IMR-90 (cell line): ENCODE measurements around the gene SASH1. TPM values are rescaled to one million over a fixed set of nuclear protein-coding genes. Genes with fewer than 3 reads are reported as not detected.

ENCODE experiments used
- ATAC-seq: fragments of 200-7000 bp; cut with Tn5 transposase; 2 replicates; pipeline ENCODE4 v1.9.1; 2020; ENCODE audit warnings: low read depth, mild to moderate bottlenecking, moderate library complexity
- BruUV-seq: library from RNA; stranded (reverse); fragments of 400-500 nt; replicated peaks from 2 replicates; lab custom pipeline; 2021; lab: Mats Ljungman, UMichigan
- CTCF ChIA-PET: fragments of 300-600 bp; formaldehyde crosslinking; extraction: SDS; loops from one replicate; lab custom pipeline; 2021; ENCODE audit warnings: antibody characterized with exemption; lab: Yijun Ruan, JAX
- POLR2A ChIA-PET: fragments of 300-600 bp; sonication (Branson Sonifier 250); formaldehyde crosslinking; loops from one replicate; lab custom pipeline; 2022; ENCODE audit warnings: antibody characterized with exemption; ENCODE audit not compliant: unreplicated experiment; lab: Charles Lee
- DNase-seq: peaks from one replicate; pipeline ENCODE4 v3.0.0; 2013
- H2AFZ ChIP-seq: replicated peaks from 2 replicates; pipeline ENCODE3; 2013; ENCODE audit warnings: low read length, mild to moderate bottlenecking; ENCODE audit not compliant: poor library complexity
- H2AK5ac ChIP-seq: 2 replicates; pipeline ENCODE4 v1.6.1; 2013; ENCODE audit warnings: low read depth, low read length, inconsistent platforms
- H2AK9ac ChIP-seq: replicated peaks from 2 replicates; pipeline ENCODE3; 2013; ENCODE audit warnings: mild to moderate bottlenecking, low read depth, low read length, moderate library complexity; ENCODE audit not compliant: poor library complexity
- H2BK120ac ChIP-seq: 2 replicates; pipeline ENCODE4 v1.6.1; 2013; ENCODE audit warnings: low read depth, low read length, inconsistent platforms
- H2BK15ac ChIP-seq: 3 replicates; pipeline ENCODE4 v1.6.1; 2013; ENCODE audit warnings: low read depth, low read length, inconsistent platforms
- H2BK20ac ChIP-seq: 2 replicates; pipeline ENCODE4 v1.6.1; 2013; ENCODE audit warnings: low read depth, mild to moderate bottlenecking, inconsistent platforms, low read length, moderate library complexity
- H2BK5ac ChIP-seq: 2 replicates; pipeline ENCODE4 v1.6.1; 2013; ENCODE audit warnings: mild to moderate bottlenecking, low read depth, low read length, inconsistent platforms; ENCODE audit not compliant: poor library complexity, severe bottlenecking
- H3K14ac ChIP-seq: replicated peaks from 2 replicates; pipeline ENCODE4 v1.6.1; 2013; ENCODE audit warnings: low read depth, low read length, inconsistent platforms
- H3K18ac ChIP-seq: 2 replicates; pipeline ENCODE4 v1.6.1; 2013; ENCODE audit warnings: low read depth, low read length, control low read depth
- H3K23ac ChIP-seq: 2 replicates; pipeline ENCODE4 v1.6.1; 2013; ENCODE audit warnings: low read depth, low read length, inconsistent platforms
- H3K27ac ChIP-seq: 2 replicates; pipeline ENCODE4 v1.5.1; 2013; ENCODE audit warnings: mild to moderate bottlenecking, control low read depth, low read length; ENCODE audit not compliant: insufficient read depth
- H3K27me3 ChIP-seq: 2 replicates; pipeline ENCODE4 v1.6.1; 2013; ENCODE audit warnings: low read length; ENCODE audit not compliant: control insufficient read depth, insufficient read depth
- H3K36me3 ChIP-seq: 2 replicates; pipeline ENCODE4 v1.6.1; 2013; ENCODE audit warnings: low read length, mixed read lengths; ENCODE audit not compliant: control insufficient read depth, insufficient read depth
- H3K4ac ChIP-seq: 2 replicates; pipeline ENCODE4 v1.6.1; 2013; ENCODE audit warnings: low read depth, low read length, inconsistent platforms
- H3K4me1 ChIP-seq: 2 replicates; pipeline ENCODE4 v1.6.1; 2013; ENCODE audit warnings: low read length, mixed read lengths; ENCODE audit not compliant: control insufficient read depth, insufficient read depth
- H3K4me2 ChIP-seq: 2 replicates; pipeline ENCODE4 v1.6.1; 2013; ENCODE audit warnings: low read depth, mild to moderate bottlenecking, control low read depth, low read length, moderate library complexity
- H3K4me3 ChIP-seq: 2 replicates; pipeline ENCODE4 v1.5.1; 2013; ENCODE audit warnings: low read depth, mild to moderate bottlenecking, control low read depth, low read length, moderate library complexity; ENCODE audit not compliant: insufficient read depth
- H3K56ac ChIP-seq: 2 replicates; pipeline ENCODE4 v1.6.1; 2013; ENCODE audit warnings: low read length, inconsistent platforms; ENCODE audit not compliant: insufficient read depth; ENCODE audit errors: extremely low read depth
- H3K79me1 ChIP-seq, 2 experiments: 2 replicates each; pipeline ENCODE4 v1.6.1; 2013; ENCODE audit warnings: low read length in 2 of 2, inconsistent platforms in 1 of 2, low read depth in 1 of 2
- H3K9ac ChIP-seq: 2 replicates; pipeline ENCODE4 v1.6.1; 2013; ENCODE audit warnings: low read depth, low read length, control low read depth
- H3K9me1 ChIP-seq: 2 replicates; pipeline ENCODE4 v1.6.1; 2013; ENCODE audit warnings: low read length, inconsistent platforms; ENCODE audit not compliant: insufficient read depth
- H3K9me3 ChIP-seq: 2 replicates; pipeline ENCODE4 v1.6.1; 2013; ENCODE audit warnings: low read length; ENCODE audit not compliant: control insufficient read depth, insufficient read depth
- H4K20me1 ChIP-seq: 2 replicates; pipeline ENCODE4 v1.6.1; 2013; ENCODE audit warnings: low read length, inconsistent platforms; ENCODE audit not compliant: insufficient read depth
- H4K5ac ChIP-seq: 2 replicates; pipeline ENCODE4 v1.6.1; 2013; ENCODE audit warnings: mild to moderate bottlenecking, low read depth, low read length, control low read depth
- H4K8ac ChIP-seq, 2 experiments: 2 replicates each; pipeline ENCODE4 v1.6.1; 2013; ENCODE audit warnings: low read depth in 2 of 2, low read length in 2 of 2, control low read depth in 1 of 2, inconsistent platforms in 1 of 2
- H4K91ac ChIP-seq: 2 replicates; pipeline ENCODE4 v1.6.1; 2013; ENCODE audit warnings: low read depth, low read length, inconsistent platforms; ENCODE audit not compliant: insufficient read depth
- BHLHE40 ChIP-seq: fragments of 150-350 bp; IDR thresholded peaks from 2 replicates; pipeline ENCODE4 v1.6.1; 2016; ENCODE audit warnings: mild to moderate bottlenecking, low read depth, low read length
- CEBPB ChIP-seq: IDR thresholded peaks from 2 replicates; pipeline ENCODE4 v1.6.1; 2012; ENCODE audit warnings: low read depth, low read length, improper control_type of control experiment
- CHD1 ChIP-seq: IDR thresholded peaks from 2 replicates; pipeline ENCODE4 v1.6.1; 2012; ENCODE audit warnings: low read depth, low read length, improper control_type of control experiment
- ELK1 ChIP-seq: fragments of 150-350 bp; IDR thresholded peaks from 2 replicates; pipeline ENCODE4 v1.6.1; 2016; ENCODE audit warnings: low read depth, mild to moderate bottlenecking, low read length, moderate library complexity, borderline replicate concordance
- FOS ChIP-seq: fragments of 150-350 bp; IDR thresholded peaks from 2 replicates; pipeline ENCODE4 v1.6.1; 2016; ENCODE audit warnings: low read depth, low read length
- MAFK ChIP-seq: IDR thresholded peaks from 2 replicates; pipeline ENCODE4 v1.6.1; 2012; ENCODE audit warnings: low read depth, low read length, improper control_type of control experiment
- MAZ ChIP-seq: IDR thresholded peaks from 2 replicates; pipeline ENCODE4 v1.6.1; 2012; ENCODE audit warnings: low read depth, mild to moderate bottlenecking, low read length, improper control_type of control experiment, moderate library complexity, borderline replicate concordance
- MXI1 ChIP-seq: IDR thresholded peaks from 2 replicates; pipeline ENCODE4 v1.6.1; 2012; ENCODE audit warnings: low read depth, mild to moderate bottlenecking, low read length, moderate library complexity, borderline replicate concordance
- NFE2L2 ChIP-seq: fragments of 150-350 bp; IDR thresholded peaks from 2 replicates; pipeline ENCODE4 v1.6.1; 2016; ENCODE audit warnings: low read depth, mild to moderate bottlenecking, low read length
- POLR2A ChIP-seq: IDR thresholded peaks from 2 replicates; pipeline ENCODE4 v1.6.1; 2012; ENCODE audit warnings: mild to moderate bottlenecking, low read depth, low read length
- RAD21 ChIP-seq: IDR thresholded peaks from 2 replicates; pipeline ENCODE4 v1.6.1; 2012; ENCODE audit warnings: low read length, improper control_type of control experiment
- RCOR1 ChIP-seq: IDR thresholded peaks from 2 replicates; pipeline ENCODE4 v1.6.1; 2012; ENCODE audit warnings: mild to moderate bottlenecking, low read length, improper control_type of control experiment; ENCODE audit not compliant: insufficient replicate concordance
- RFX5 ChIP-seq: IDR thresholded peaks from 2 replicates; pipeline ENCODE4 v1.8.0; 2012; ENCODE audit warnings: low read depth, mild to moderate bottlenecking, low read length, moderate library complexity
- SMC3 ChIP-seq: fragments of 150-350 bp; IDR thresholded peaks from 2 replicates; pipeline ENCODE4 v1.6.1; 2016; ENCODE audit warnings: low read depth, mild to moderate bottlenecking, antibody characterized with exemption, low read length, moderate library complexity
- USF2 ChIP-seq: fragments of 150-350 bp; IDR thresholded peaks from 2 replicates; pipeline ENCODE4 v1.6.1; 2017; ENCODE audit warnings: mild to moderate bottlenecking, antibody characterized with exemption, low read length, low read depth
- WGBS, 2 experiments: methylation state at CpG; one replicate each; pipeline versions ENCODE4 v1.1.5 to v1.1.7; 2013; ENCODE audit warnings: missing lambda C conversion rate in 2 of 2; ENCODE audit not compliant: insufficient read length in 1 of 2; ENCODE audit errors: extremely low coverage in 2 of 2; 5-methylcytosine and 5-hydroxymethylcytosine counted together
- dilution Hi-C: fragments of 300-500 bp; cut with HindIII; formaldehyde crosslinking; loops from one replicate; pipeline ENCODE4 v1.14.3; 2018; ENCODE audit warnings: low sequenced_read_pairs; ENCODE audit not compliant: unreplicated experiment
- in situ Hi-C: fragments of 300-500 bp; cut with MboI; formaldehyde crosslinking; loops from 3 replicates; pipeline ENCODE4 v1.14.3; 2019; ENCODE audit warnings: low sequenced_read_pairs, inconsistent platforms, mixed read lengths
- intact Hi-C: fragments of 100-400 bp; cut with micrococcal nuclease; formaldehyde crosslinking; loops from 2 replicates; pipeline ENCODE4 v1.10.0; 2022
- polyA plus RNA-seq, 3 experiments: library from polyadenylated mRNA; depleted of rRNA; stranded (reverse); fragments of >200 nt; gene quantifications; 2 replicates each; pipeline ENCODE4 v1.2.3, GENCODE V29; 2012; ENCODE audit warnings: low replicate concordance in 1 of 3
- total RNA-seq: library from RNA; depleted of rRNA; stranded (reverse); fragments of >200 nt; gene quantifications from 2 replicates; pipeline ENCODE4 v1.2.3, GENCODE V29; 2012

Gene SASH1
- total and polyA plus RNA-seq, 2 of the 4 experiments (the other 2 are of a cell fraction), result 11.6 to 16.5 TPM

GRCh38 chr6:148551226-148551625, 208.6 kb downstream of the SASH1 start:
- Histone ChIP-seq H2BK5ac (no peak overlapping the region), H3K9me1 (no peaks in the 10 kb centered on the region), H3K4me2 (no peak overlapping the region), H3K27ac (no peak overlapping the region), H2BK15ac (no peak overlapping the region), H3K9ac (no peak overlapping the region), H4K91ac (no peak overlapping the region), H2AK5ac (no peak overlapping the region), H3K18ac (no peak overlapping the region), H2AK9ac (no peak overlapping the region), H3K9me3 (no peaks in the 10 kb centered on the region; the same call in 1 of the 2 replicates), H4K8ac (no peak overlapping the region), H3K79me1 (peaks cover 3 to 10% of the 10 kb centered on the region in 2 experiments; a peak in 2 of 4 replicates), H3K23ac (no peak overlapping the region), H3K4ac (no peak overlapping the region), H4K20me1 (no peaks in the 10 kb centered on the region), H2BK120ac (no peak overlapping the region), H3K4me3 (no peak overlapping the region), H3K14ac (no peak overlapping the region), H3K36me3 (peaks cover 22% of the 10 kb centered on the region), H4K5ac (no peak overlapping the region), H2AFZ (no peak overlapping the region), H2BK20ac (no peak overlapping the region), H3K56ac (no peak overlapping the region), H3K4me1 (peaks cover 6% of the 10 kb centered on the region; the same call in 1 of the 2 replicates), H3K27me3 (no peaks in the 10 kb centered on the region)
- in situ Hi-C loops (no loop called here), intact Hi-C loops (no loop called here), dilution Hi-C loops (no loop called here)
- CTCF ChIA-PET, result interaction anchor here (1.1 kb wide), 1 partner anchor 9 kb away, joined by 3 read pairs; no protein-coding TSS in a partner anchor
- no peak for DNase-seq
- BruUV-seq, result no TSS peak
- no peak for ATAC-seq
- TF ChIP-seq CHD1 (no peak), CEBPB (no peak), BHLHE40 (no peak), RCOR1 (no peak), RAD21 (no peak), POLR2A (no peak), MAZ (no peak), USF2 (no peak), ELK1 (no peak), SMC3 (no peak), MXI1 (no peak), FOS (no peak), MAFK (no peak), RFX5 (no peak), NFE2L2 (no peak)
- POLR2A ChIA-PET, result no interaction called here
- WGBS, 2 experiments, result no CpG with 5 or more reads among the region's 1 CpG
